HepG2 (cell line): ENCODE measurements around the gene SMIM44. TPM values are rescaled to one million over a fixed set of nuclear protein-coding genes. Genes with fewer than 3 reads are reported as not detected.

Source experiments
- AGO2 ChIP-seq: fragments of 200-400 bp; formaldehyde crosslinking; optimal IDR thresholded peaks from 2 replicates; pipeline ENCODE3; 2017; ENCODE audit warnings: mild to moderate bottlenecking, low read depth, low read length, moderate library complexity
- ELK4 ChIP-seq: sonication (generic); formaldehyde crosslinking; IDR thresholded peaks from 2 replicates; pipeline ENCODE4 v1.9.0; 2021; ENCODE audit warnings: missing genetic modification reagents, borderline replicate concordance
- GABPA ChIP-seq, 2 experiments: IDR thresholded peaks; 2 replicates each; pipeline ENCODE4 v1.6.1; 2011 to 2016; ENCODE audit warnings: low read depth in 2 of 2, low read length in 1 of 2, missing biosample characterization in 1 of 2, missing genetic modification characterization in 1 of 2
- GZF1 ChIP-seq: sonication (generic); formaldehyde crosslinking; IDR thresholded peaks from 2 replicates; pipeline ENCODE4 v1.5.1; 2020; ENCODE audit warnings: mild to moderate bottlenecking, missing genetic modification reagents
- KLF13 ChIP-seq: sonication (generic); formaldehyde crosslinking; IDR thresholded peaks from 2 replicates; pipeline ENCODE4 v1.4.0; 2020; ENCODE audit warnings: mild to moderate bottlenecking, missing genetic modification reagents
- MED8 ChIP-seq: sonication (generic); formaldehyde crosslinking; IDR thresholded peaks from 2 replicates; pipeline ENCODE4 v1.8.1; 2023; ENCODE audit warnings: mild to moderate bottlenecking, missing genetic modification reagents; ENCODE audit not compliant: insufficient replicate concordance
- NR2C2 ChIP-seq: sonication (generic); formaldehyde crosslinking; IDR thresholded peaks from 2 replicates; pipeline ENCODE4 v1.4.0; 2020; ENCODE audit warnings: missing genetic modification reagents, mild to moderate bottlenecking, moderate library complexity, borderline replicate concordance
- RARA ChIP-seq: IDR thresholded peaks from 2 replicates; pipeline ENCODE4 v1.6.1; 2016; ENCODE audit warnings: missing genetic modification reagents, missing compliant biosample characterization
- TBX3 ChIP-seq: fragments of 450-650 bp; IDR thresholded peaks from 2 replicates; pipeline ENCODE4 v1.6.1; 2017; ENCODE audit warnings: antibody characterized with exemption, mild to moderate bottlenecking, inconsistent platforms, borderline replicate concordance
- YEATS2 ChIP-seq: sonication (generic); formaldehyde crosslinking; IDR thresholded peaks from 2 replicates; pipeline ENCODE4 v1.4.0; 2020; ENCODE audit warnings: missing genetic modification reagents, borderline replicate concordance
- ZNF501 ChIP-seq: sonication (generic); formaldehyde crosslinking; IDR thresholded peaks from 2 replicates; pipeline ENCODE4 v1.5.1; 2020; ENCODE audit warnings: mild to moderate bottlenecking, moderate library complexity, missing genetic modification reagents
- ZNF570 ChIP-seq: sonication (generic); formaldehyde crosslinking; IDR thresholded peaks from 2 replicates; pipeline ENCODE4 v1.4.0; 2020; ENCODE audit warnings: mild to moderate bottlenecking, missing genetic modification reagents, borderline replicate concordance
- ZNF589 ChIP-seq: sonication (generic); formaldehyde crosslinking; conservative IDR thresholded peaks from 2 replicates; pipeline ENCODE4 v1.8.0; 2022; ENCODE audit warnings: mild to moderate bottlenecking, moderate library complexity, missing genetic modification reagents
- ZNF703 ChIP-seq: sonication (generic); formaldehyde crosslinking; IDR thresholded peaks from 2 replicates; pipeline ENCODE4 v1.5.1; 2020; ENCODE audit warnings: missing genetic modification reagents, mild to moderate bottlenecking, moderate library complexity, borderline replicate concordance
- ZNF788 ChIP-seq: sonication (generic); formaldehyde crosslinking; IDR thresholded peaks from 2 replicates; pipeline ENCODE4 v1.5.0; 2020; ENCODE audit warnings: mild to moderate bottlenecking, missing genetic modification reagents, borderline replicate concordance
- polyA plus RNA-seq, 8 experiments: library from polyadenylated mRNA; depleted of rRNA in 3 of 8; stranded (reverse) in 7 of 8; unstranded in 1 of 8; fragments of >200 nt; fragmentation: Illumina TruSeq in 4 of 8; extraction: Trizol in 4 of 8; gene quantifications; 2 replicates each; pipeline versions ENCODE4 v1.2.1 to v1.2.3, GENCODE V29; 2011 to 2016; ENCODE audit warnings: low read depth in 4 of 8, missing spikeins in 1 of 8, mixed read lengths in 1 of 8; ENCODE audit not compliant: insufficient read depth in 1 of 8
- total RNA-seq, 5 experiments: library from RNA; depleted of rRNA; stranded (reverse); fragments of >200 nt; fragmentation: Illumina TruSeq; extraction: Trizol; gene quantifications; 2 replicates each; pipeline ENCODE4 v1.2.3, GENCODE V29; 2016; ENCODE audit warnings: low read depth in 1 of 5
- TF ChIP-seq, protein P1 (sequence below): sonication (generic); formaldehyde crosslinking; IDR thresholded peaks from 2 replicates; pipeline ENCODE4 v1.4.0; 2020; ENCODE audit warnings: low read depth, missing genetic modification reagents
- TF ChIP-seq, protein P2 (sequence below): sonication (generic); formaldehyde crosslinking; IDR thresholded peaks from 2 replicates; pipeline ENCODE4 v1.8.1; 2023; ENCODE audit warnings: mild to moderate bottlenecking, moderate library complexity, missing genetic modification reagents

SMIM44 gene
- total and polyA plus RNA-seq, 2 of the 13 experiments (the other 11 are each of a cell fraction or from before 2014, with no cell fraction given) = not detected

GRCh38 chr19:3505598-3506383, 22.6 kb upstream of the SMIM44 start, which contains the start of gene FZR1 (continued):
- TF ChIP-seq, protein P1, sequence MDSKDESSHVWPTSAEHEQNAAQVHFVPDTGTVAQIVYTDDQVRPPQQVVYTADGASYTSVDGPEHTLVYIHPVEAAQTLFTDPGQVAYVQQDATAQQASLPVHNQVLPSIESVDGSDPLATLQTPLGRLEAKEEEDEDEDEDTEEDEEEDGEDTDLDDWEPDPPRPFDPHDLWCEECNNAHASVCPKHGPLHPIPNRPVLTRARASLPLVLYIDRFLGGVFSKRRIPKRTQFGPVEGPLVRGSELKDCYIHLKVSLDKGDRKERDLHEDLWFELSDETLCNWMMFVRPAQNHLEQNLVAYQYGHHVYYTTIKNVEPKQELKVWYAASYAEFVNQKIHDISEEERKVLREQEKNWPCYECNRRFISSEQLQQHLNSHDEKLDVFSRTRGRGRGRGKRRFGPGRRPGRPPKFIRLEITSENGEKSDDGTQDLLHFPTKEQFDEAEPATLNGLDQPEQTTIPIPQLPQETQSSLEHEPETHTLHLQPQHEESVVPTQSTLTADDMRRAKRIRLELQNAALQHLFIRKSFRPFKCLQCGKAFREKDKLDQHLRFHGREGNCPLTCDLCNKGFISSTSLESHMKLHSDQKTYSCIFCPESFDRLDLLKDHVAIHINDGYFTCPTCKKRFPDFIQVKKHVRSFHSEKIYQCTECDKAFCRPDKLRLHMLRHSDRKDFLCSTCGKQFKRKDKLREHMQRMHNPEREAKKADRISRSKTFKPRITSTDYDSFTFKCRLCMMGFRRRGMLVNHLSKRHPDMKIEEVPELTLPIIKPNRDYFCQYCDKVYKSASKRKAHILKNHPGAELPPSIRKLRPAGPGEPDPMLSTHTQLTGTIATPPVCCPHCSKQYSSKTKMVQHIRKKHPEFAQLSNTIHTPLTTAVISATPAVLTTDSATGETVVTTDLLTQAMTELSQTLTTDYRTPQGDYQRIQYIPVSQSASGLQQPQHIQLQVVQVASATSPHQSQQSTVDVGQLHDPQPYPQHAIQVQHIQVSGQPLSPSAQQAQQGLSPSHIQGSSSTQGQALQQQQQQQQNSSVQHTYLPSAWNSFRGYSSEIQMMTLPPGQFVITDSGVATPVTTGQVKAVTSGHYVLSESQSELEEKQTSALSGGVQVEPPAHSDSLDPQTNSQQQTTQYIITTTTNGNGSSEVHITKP (CRISPR knock-in tag) = peak; percentile 62; the same call in 1 of the 2 replicates
- no peak for TF ChIP-seq GZF1 (CRISPR knock-in tag)
- TF ChIP-seq ZNF703 (CRISPR knock-in tag) = no peak
- TF ChIP-seq ZNF501 (CRISPR knock-in tag) = peak; percentile 74; the same call in 1 of the 2 replicates
- TF ChIP-seq YEATS2 = peak; percentile 86; the same call in 1 of the 2 replicates
- peak; percentile 33; the same call in 1 of the 2 replicates for TF ChIP-seq ZNF788
- TF ChIP-seq, protein P2, sequence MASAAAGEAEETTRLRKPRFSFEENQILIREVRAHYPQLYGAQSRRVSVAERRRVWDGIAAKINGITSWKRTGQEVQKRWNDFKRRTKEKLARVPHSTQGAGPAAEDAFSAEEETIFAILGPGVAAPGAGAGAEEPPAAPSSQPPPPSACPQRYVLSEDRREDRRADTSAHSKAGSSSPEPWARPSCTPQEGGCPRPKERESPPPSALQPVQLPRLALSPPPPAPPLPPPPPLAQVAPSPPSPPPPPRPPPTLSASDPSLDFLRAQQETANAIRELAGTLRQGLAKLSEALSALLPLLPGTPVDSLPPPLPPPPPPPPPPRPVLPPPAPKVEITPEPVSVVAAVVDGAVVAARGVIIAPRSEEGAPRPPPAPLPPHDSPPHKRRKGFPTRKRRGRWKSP (CRISPR knock-in tag) = 0 out of 2 replicates have a peak, but pooled peaks have one; percentile 24
- TF ChIP-seq ZNF570 = no peak
- 0 out of 2 replicates have a peak, but pooled peaks have one; percentile 64 for TF ChIP-seq KLF13 (CRISPR knock-in tag)
- TF ChIP-seq AGO2 = no peak
- TF ChIP-seq GABPA (IDR thresholded peaks at IDR 0.05; ENCODE audit: low read depth, low read length) = peak; percentile 89
- TF ChIP-seq GABPA (CRISPR knock-in tag; IDR thresholded peaks at IDR 0.05; ENCODE audit: low read depth) = peak; percentile 96
- no peak for TF ChIP-seq RARA (CRISPR knock-in tag)
- TF ChIP-seq NR2C2 = peak; percentile 68; the same call in 1 of the 2 replicates
- no peak for TF ChIP-seq ZNF589 (CRISPR knock-in tag)
- peak; percentile 53; the same call in 1 of the 2 replicates for TF ChIP-seq TBX3
- TF ChIP-seq ELK4 (CRISPR knock-in tag) = no peak
- peak; percentile 52 for TF ChIP-seq MED8
